Trophoblast cell (in vitro differentiated cells and primary cell): ENCODE measurements around the gene SH3TC2.

Experiments used
- DNase-seq, 2 donors: peaks; one replicate each; pipeline ENCODE4 v3.0.0-alpha.2; 2016
- H2AFZ ChIP-seq: 2 replicates; pipeline ENCODE4 v1.6.1; 2013; ENCODE audit warnings: low read length, moderate library complexity, mild to moderate bottlenecking; ENCODE audit not compliant: insufficient read depth, poor library complexity
- H2AK5ac ChIP-seq: 2 replicates; pipeline ENCODE4 v1.6.1; 2013; ENCODE audit warnings: mild to moderate bottlenecking, low read length
- H2BK120ac ChIP-seq: 2 replicates; pipeline ENCODE4 v1.6.1; 2013; ENCODE audit warnings: low read length, mild to moderate bottlenecking, moderate library complexity; ENCODE audit not compliant: insufficient read depth, poor library complexity
- H2BK12ac ChIP-seq: 2 replicates; pipeline ENCODE4 v1.6.1; 2013; ENCODE audit warnings: mild to moderate bottlenecking, low read length, moderate library complexity
- H2BK5ac ChIP-seq: 2 replicates; pipeline ENCODE4 v1.6.1; 2013; ENCODE audit warnings: low read length, low read depth, moderate library complexity, mild to moderate bottlenecking; ENCODE audit not compliant: poor library complexity
- H3K14ac ChIP-seq: 2 replicates; pipeline ENCODE4 v1.6.1; 2013; ENCODE audit warnings: mild to moderate bottlenecking, low read length
- H3K18ac ChIP-seq: 2 replicates; pipeline ENCODE4 v1.6.1; 2013; ENCODE audit warnings: mild to moderate bottlenecking, low read length
- H3K23ac ChIP-seq: 2 replicates; pipeline ENCODE4 v1.6.1; 2013; ENCODE audit warnings: low read length
- H3K27ac ChIP-seq: 2 replicates; pipeline ENCODE4 v1.5.1; 2013; ENCODE audit warnings: low read depth, mild to moderate bottlenecking, inconsistent platforms, low read length, moderate library complexity
- H3K27me3 ChIP-seq: 2 replicates; pipeline ENCODE4 v1.6.1; 2013; ENCODE audit warnings: inconsistent platforms, mild to moderate bottlenecking, low read length, moderate library complexity; ENCODE audit not compliant: insufficient read depth
- H3K36me3 ChIP-seq, 2 experiments: 1 replicate in 1 of 2; 2 replicates in 1 of 2; pipeline ENCODE4 v1.6.1; 2013; ENCODE audit warnings: low read length in 2 of 2, mild to moderate bottlenecking in 2 of 2, moderate library complexity in 1 of 2; ENCODE audit not compliant: insufficient read depth in 2 of 2, control insufficient read depth in 1 of 2
- H3K4ac ChIP-seq: 2 replicates; pipeline ENCODE4 v1.6.1; 2013; ENCODE audit warnings: low read depth, mild to moderate bottlenecking, low read length, moderate library complexity
- H3K4me1 ChIP-seq, 2 experiments: 1 replicate in 1 of 2; 2 replicates in 1 of 2; pipeline ENCODE4 v1.6.1; 2013; ENCODE audit warnings: low read length in 2 of 2, mild to moderate bottlenecking in 2 of 2, moderate library complexity in 1 of 2; ENCODE audit not compliant: insufficient read depth in 2 of 2, control insufficient read depth in 1 of 2
- H3K4me2 ChIP-seq: 2 replicates; pipeline ENCODE4 v1.6.1; 2013; ENCODE audit warnings: inconsistent platforms, mild to moderate bottlenecking, low read length, moderate library complexity
- H3K4me3 ChIP-seq: 2 replicates; pipeline ENCODE4 v1.5.1; 2013; ENCODE audit warnings: mild to moderate bottlenecking, low read depth, low read length, inconsistent platforms
- H3K79me1 ChIP-seq: one replicate; pipeline ENCODE4 v1.6.1; 2013; ENCODE audit warnings: low read length
- H3K79me2 ChIP-seq: 2 replicates; pipeline ENCODE4 v1.6.1; 2013; ENCODE audit warnings: low read length, mild to moderate bottlenecking; ENCODE audit not compliant: control insufficient read depth, insufficient read depth, poor library complexity
- H3K9ac ChIP-seq: 2 replicates; pipeline ENCODE4 v1.6.1; 2013; ENCODE audit warnings: mild to moderate bottlenecking, low read length
- H3K9me3 ChIP-seq: 2 replicates; pipeline ENCODE4 v1.6.1; 2013; ENCODE audit warnings: low read depth, mild to moderate bottlenecking, control low read depth, inconsistent platforms, low read length; ENCODE audit not compliant: insufficient read depth
- H4K12ac ChIP-seq: 2 replicates; pipeline ENCODE4 v1.6.1; 2013; ENCODE audit warnings: low read depth, mild to moderate bottlenecking, low read length, moderate library complexity
- H4K8ac ChIP-seq: 2 replicates; pipeline ENCODE4 v1.6.1; 2013; ENCODE audit warnings: low read depth, mild to moderate bottlenecking, low read length, moderate library complexity
- H4K91ac ChIP-seq: one replicate; pipeline ENCODE4 v1.6.1; 2013; ENCODE audit warnings: low read depth, mild to moderate bottlenecking, low read length, moderate library complexity
- WGBS: extraction: QIAGEN DNeasy Blood & Tissue Kit; methylation state at CpG from one replicate; pipeline ENCODE4 v1.1.7; 2013; ENCODE audit warnings: missing lambda C conversion rate; ENCODE audit not compliant: insufficient read length, insufficient coverage; ENCODE audit errors: extremely low coverage; 5-methylcytosine and 5-hydroxymethylcytosine counted together

Gene SH3TC2

DNA sequence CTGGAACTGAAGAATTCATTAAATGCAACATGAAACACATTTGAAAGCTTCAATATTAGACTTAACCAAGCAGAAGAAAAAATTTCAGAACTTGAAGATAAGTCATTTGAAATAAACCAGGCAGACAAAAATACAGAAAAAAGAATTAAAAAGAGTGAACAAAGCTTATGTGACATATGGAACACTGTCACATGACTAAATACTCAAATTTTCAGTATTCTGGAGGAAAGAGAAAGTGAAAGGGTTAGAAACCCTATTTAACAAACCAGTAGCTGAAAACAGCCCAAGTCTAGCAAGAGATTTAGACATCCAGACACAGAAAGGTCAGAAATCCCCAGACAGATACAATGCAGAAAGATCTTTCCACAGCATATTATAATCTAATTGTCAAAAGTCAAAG is 37.1 kb upstream of the SH3TC2 start:
- Histone ChIP-seq H3K4ac (no peak overlapping the region), H2BK5ac (no peak overlapping the region), H3K23ac (no peak overlapping the region), H3K14ac (no peak overlapping the region), H4K12ac (no peak overlapping the region), H2AFZ (no peak overlapping the region), H3K79me1 (peaks cover 2% of the 10 kb centered on the region), H4K91ac (no peak overlapping the region), H3K36me3 (no peaks in the 10 kb centered on the region), H3K27me3 (no peaks in the 10 kb centered on the region), H3K9me3 (no peaks in the 10 kb centered on the region), H3K4me3 (no peak overlapping the region), H2BK120ac (no peak overlapping the region), H3K27ac (no peak overlapping the region), H3K4me2 (no peak overlapping the region), H3K4me1 (peaks cover 5 to 8% of the 10 kb centered on the region in 2 experiments), H3K18ac (no peak overlapping the region), H3K79me2 (no peaks in the 10 kb centered on the region), H2BK12ac (no peak overlapping the region), H4K8ac (no peak overlapping the region), H3K9ac (no peak overlapping the region), H2AK5ac (no peak overlapping the region)
- no peak for DNase-seq

DNA sequence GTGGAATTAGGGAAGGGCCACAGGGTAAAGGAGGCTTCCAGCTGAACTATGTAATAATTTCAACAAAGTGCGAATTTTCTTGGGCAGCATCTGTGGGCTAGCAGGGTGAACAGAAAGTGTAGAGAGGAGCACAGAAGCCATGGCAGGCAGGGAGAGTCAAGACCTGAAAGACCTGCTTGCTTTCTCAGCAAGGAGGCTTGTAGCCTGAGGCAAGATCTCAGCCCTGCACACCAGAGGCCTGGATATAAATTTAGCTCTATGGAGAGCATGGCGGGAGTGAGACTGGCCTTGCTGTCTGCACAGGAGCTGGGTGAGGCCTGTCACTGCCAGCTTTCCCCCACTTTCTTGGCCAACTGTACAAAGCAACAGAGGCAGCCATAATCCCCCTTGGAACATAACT is 32.1 kb upstream of the SH3TC2 start:
- no peak overlapping the region for H2AFZ ChIP-seq
- no peak overlapping the region for H2AK5ac ChIP-seq
- no peak overlapping the region for H3K4ac ChIP-seq
- H3K4me2 ChIP-seq: no peak overlapping the region
- H2BK120ac ChIP-seq: no peak overlapping the region
- H2BK5ac ChIP-seq: peak overlapping the region; percentile 33
- no peak overlapping the region for H4K8ac ChIP-seq
- H3K79me1 ChIP-seq: peaks cover 2% of the 10 kb centered on the region
- peak overlapping the region; percentile 57 for H3K14ac ChIP-seq
- H3K79me2 ChIP-seq: no peaks in the 10 kb centered on the region
- no peak overlapping the region for H2BK12ac ChIP-seq
- DNase-seq: peak; percentile 89 to 97
- H3K9me3 ChIP-seq: peaks cover 2% of the 10 kb centered on the region
- H3K23ac ChIP-seq: no peak overlapping the region
- H3K27ac ChIP-seq: peak overlapping the region; percentile 15
- no peaks in the 10 kb centered on the region for H3K27me3 ChIP-seq
- no peak overlapping the region for H3K18ac ChIP-seq
- no CpG with 5 or more reads among the region's 2 CpGs for WGBS
- no peak overlapping the region for H4K91ac ChIP-seq
- no peak overlapping the region for H3K9ac ChIP-seq
- no peak overlapping the region for H3K4me3 ChIP-seq
- no peak overlapping the region for H4K12ac ChIP-seq
- H3K4me1 ChIP-seq: peaks cover 8 to 14% of the 10 kb centered on the region in 2 experiments
- H3K36me3 ChIP-seq: no peaks in the 10 kb centered on the region

DNA sequence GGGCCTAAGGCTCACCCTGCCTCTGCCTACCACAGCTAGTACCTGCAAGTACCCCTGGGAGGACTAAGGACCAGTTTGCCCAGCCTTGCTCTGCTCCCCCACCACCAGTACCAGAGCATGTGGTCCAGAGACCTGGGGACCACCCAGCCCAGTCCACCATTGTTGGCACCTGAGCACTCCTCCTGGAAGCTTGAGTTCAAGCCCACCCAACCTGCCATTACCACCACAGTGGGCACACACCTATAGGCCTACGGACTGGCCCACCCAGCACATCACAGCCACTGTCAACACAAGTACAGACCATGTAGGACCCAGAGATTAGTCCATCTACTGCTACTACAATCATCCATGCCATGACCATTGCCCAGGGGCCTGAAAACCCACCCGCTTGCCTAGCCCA is 30.8 kb upstream of the SH3TC2 start:
- no peaks in the 10 kb centered on the region for H3K79me2 ChIP-seq
- no peak overlapping the region for H3K23ac ChIP-seq
- no CpG with 5 or more reads among the region's 2 CpGs for WGBS
- peaks cover 2% of the 10 kb centered on the region for H3K79me1 ChIP-seq
- no peak overlapping the region for H2BK12ac ChIP-seq
- no peak overlapping the region for H2BK120ac ChIP-seq
- H3K9me3 ChIP-seq: peaks cover 2% of the 10 kb centered on the region
- no peak overlapping the region for H4K91ac ChIP-seq
- H3K4ac ChIP-seq: no peak overlapping the region
- no peaks in the 10 kb centered on the region for H3K36me3 ChIP-seq
- no peak overlapping the region for H2AFZ ChIP-seq
- no peak for DNase-seq
- H3K4me1 ChIP-seq: peaks cover 8 to 14% of the 10 kb centered on the region in 2 experiments
- H3K14ac ChIP-seq: no peak overlapping the region
- no peaks in the 10 kb centered on the region for H3K27me3 ChIP-seq
- no peak overlapping the region for H4K8ac ChIP-seq
- H3K18ac ChIP-seq: no peak overlapping the region
- H3K27ac ChIP-seq: no peak overlapping the region
- H4K12ac ChIP-seq: no peak overlapping the region
- no peak overlapping the region for H3K4me2 ChIP-seq
- H2AK5ac ChIP-seq: no peak overlapping the region
- H2BK5ac ChIP-seq: no peak overlapping the region
- H3K4me3 ChIP-seq: no peak overlapping the region
- no peak overlapping the region for H3K9ac ChIP-seq

DNA sequence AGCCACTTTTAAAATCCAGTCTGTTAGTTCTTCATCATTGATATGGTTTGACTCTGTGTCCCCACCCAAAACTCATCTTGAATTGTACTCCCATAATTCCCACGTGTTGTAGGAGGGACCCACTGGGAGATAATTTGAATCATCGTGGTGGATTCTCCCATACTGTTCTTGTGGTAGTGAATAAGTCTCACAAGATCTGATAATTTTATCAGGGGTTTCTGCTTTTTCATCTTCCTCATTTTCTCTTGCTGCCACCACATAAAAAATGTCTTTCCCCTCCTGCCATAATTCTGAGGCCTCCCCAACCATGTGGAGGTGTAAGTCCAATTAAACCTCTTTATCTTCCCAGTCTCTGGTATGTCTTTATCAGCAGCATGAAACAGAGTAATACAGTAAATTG is 26.9 kb upstream of the SH3TC2 start:
- no peaks in the 10 kb centered on the region for H3K36me3 ChIP-seq
- no peak overlapping the region for H2BK120ac ChIP-seq
- no peak overlapping the region for H3K18ac ChIP-seq
- H2AK5ac ChIP-seq: no peak overlapping the region
- no peak overlapping the region for H2BK12ac ChIP-seq
- H2BK5ac ChIP-seq: no peak overlapping the region
- no peak for DNase-seq
- H3K9me3 ChIP-seq: peaks cover 2% of the 10 kb centered on the region
- H4K8ac ChIP-seq: no peak overlapping the region
- no CpG with 5 or more reads among the region's 2 CpGs for WGBS
- no peak overlapping the region for H3K4me3 ChIP-seq
- no peak overlapping the region for H3K9ac ChIP-seq
- no peak overlapping the region for H4K12ac ChIP-seq
- H3K79me1 ChIP-seq: no peaks in the 10 kb centered on the region
- H3K14ac ChIP-seq: no peak overlapping the region
- H3K27me3 ChIP-seq: no peaks in the 10 kb centered on the region
- H3K4me2 ChIP-seq: no peak overlapping the region
- H4K91ac ChIP-seq: no peak overlapping the region
- peaks cover 2 to 6% of the 10 kb centered on the region in 2 experiments for H3K4me1 ChIP-seq
- no peaks in the 10 kb centered on the region for H3K79me2 ChIP-seq
- H3K4ac ChIP-seq: no peak overlapping the region
- no peak overlapping the region for H3K23ac ChIP-seq
- no peak overlapping the region for H3K27ac ChIP-seq
- no peak overlapping the region for H2AFZ ChIP-seq
